GM19467 (cell line): ENCODE data around the gene ATP2C2.
"Not testable (repeated sequence)": the region's sequence is repeated elsewhere in the genome, so short reads cannot be mapped to it uniquely, and the experiment has no call there.

Source experiments
- ATAC-seq: cut with Tn5 transposase; IDR thresholded peaks from one replicate; pipeline ENCODE4 v1.9.1; 2021; ENCODE audit warnings: mild to moderate bottlenecking, moderate library complexity; ENCODE audit not compliant: unreplicated experiment

Gene ATP2C2

DNA sequence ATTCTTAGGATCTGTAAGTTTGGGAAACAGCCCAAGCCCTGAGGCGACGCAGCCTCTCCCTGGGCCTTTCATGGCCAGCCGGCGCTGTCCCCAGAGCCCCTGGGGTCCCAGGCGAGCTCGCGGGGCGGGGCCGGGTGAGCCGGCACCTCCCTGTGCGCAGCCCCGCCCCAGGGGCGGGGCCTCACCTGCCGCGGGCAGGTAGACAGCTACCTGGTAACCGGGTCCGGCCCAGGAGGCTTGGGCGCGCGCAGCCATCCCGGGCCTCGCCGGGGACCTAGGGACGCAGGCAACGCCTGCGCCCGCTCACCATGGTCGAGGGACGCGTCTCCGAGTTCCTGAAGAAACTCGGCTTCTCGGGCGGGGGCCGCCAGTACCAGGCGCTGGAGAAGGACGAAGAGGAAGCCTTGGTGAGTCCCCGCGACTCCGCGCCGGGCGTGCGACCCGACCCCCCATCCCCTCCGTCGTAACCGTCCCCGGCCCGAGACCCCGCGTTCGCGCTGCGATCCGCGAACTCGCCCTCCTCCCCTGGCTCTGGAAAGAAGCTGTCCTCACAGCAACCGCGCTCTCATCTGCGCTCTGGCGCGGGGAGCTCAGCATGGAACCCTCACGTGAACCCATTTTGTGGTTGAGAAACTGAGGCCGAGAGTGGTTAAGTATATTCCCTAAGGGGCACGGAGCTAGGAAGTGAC, at the start of gene ATP2C2:
TSS of gene ATP2C2 (plus strand) at position 231 of the 689 bp plus-strand sequence. CDS start at position 309, 78 bp downstream.
- no peak for ATAC-seq

DNA sequence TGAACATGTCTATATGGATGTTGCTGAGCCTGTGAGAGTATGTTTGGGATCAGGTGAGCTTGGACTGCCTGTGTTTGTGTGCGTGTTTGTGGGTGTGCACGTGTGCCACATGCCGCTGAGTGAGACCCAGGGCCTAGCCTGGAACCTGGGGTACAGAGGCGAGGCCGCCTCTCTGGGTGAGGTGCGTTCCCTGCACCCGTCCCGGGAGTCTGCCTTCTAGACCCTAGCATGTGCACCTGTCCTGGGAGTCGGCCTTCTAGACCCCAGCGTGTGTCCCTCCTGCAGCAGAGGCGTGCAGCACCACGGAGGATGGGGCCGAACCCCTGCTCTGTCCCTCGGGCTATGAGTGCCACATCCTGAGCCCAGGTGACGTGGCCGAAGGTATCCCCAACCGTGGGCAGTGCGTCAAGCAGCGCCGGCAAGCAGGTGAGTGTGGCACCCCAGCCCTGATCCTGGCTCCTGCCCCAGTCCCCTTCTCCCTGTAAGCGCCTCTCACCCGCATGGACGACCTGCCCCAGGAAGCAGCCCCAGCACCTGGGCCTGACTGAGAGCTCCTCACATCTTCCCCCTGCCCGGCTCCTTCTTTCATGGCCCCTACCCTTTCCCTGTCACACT, 49.1 kb upstream of the ATP2C2 start:
- no peak for ATAC-seq

DNA sequence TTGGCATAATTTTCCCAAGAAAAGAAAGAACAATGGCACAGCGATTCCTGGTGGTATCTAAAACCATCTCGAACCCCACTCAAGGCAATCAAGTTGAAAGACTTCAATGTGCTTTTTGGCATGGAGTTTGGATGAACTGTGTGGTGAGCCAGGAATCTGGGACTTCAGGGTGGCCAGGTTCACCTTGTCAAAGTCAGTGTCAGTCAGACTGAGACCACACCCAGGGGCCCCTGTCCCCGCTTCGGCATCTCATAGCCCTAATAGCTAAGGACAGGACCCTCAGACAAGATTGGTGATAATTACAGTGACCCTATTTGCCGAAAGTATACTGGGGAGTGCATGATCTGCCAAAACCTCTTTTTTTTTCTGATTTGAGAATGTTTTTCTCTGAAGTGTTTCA, 47.8 kb upstream of the ATP2C2 start:
- no peak for ATAC-seq

GRCh38 chr16:84321932-84322331, 46.4 kb upstream of the ATP2C2 start:
- no peak for ATAC-seq

GRCh38 chr16:84322749-84323148, 45.6 kb upstream of the ATP2C2 start:
- ATAC-seq: no peak

DNA sequence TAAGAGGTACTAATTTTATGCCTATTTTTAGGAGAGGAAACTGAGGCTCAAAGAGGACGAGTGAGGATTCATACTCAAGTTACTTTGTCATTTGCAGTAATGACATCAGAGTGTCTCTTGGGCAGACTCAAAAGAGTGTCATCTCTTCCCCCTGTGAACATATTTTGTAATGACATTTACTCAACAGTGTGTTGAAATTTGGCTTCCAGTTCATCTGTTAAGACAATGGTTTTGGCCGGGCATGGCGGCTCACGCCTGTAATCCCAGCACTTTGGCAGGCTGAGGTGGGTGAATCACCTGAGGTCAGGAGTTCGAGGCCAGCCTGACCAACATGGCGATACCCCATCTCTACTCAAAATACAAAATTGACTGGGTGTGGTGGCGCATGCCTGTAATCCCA, 44.7 kb upstream of the ATP2C2 start:
- ATAC-seq: no peak

DNA sequence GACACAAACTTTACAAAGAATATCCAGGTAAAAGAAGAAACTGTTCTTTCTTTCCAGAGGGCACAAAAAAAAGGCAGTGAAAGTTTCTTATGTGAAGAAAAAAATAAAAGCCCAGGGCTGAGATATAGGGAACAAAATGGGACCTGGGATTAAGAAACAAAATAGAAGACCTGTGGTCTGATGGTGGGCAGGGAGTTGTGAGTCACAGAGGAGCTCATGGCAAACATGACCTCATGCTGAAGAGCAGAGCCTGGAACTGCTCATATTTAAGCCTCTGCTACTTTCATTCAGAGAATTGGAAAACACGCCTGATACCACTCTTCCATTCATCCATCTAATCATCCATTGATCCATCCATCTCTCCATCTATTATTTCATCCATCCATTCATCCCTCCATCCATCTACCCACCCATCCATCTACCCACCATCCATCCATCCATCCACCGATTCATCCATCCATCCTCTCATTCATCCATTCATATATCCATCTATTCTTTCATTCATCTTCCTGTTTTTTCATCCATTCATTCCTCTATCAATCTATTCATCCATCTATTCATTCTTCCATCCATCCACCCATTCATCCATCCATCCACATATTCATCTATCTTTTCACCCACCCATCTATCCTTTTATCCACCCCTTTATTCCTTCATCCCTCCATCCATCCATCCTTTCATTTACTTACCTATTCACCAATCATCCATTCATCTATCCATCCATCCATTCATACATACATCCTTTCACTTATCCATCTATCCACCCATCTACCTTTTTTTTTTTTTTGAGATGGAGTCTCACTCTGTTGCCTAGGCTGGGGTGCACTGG, 43.7 kb upstream of the ATP2C2 start:
- ATAC-seq: no peak

DNA sequence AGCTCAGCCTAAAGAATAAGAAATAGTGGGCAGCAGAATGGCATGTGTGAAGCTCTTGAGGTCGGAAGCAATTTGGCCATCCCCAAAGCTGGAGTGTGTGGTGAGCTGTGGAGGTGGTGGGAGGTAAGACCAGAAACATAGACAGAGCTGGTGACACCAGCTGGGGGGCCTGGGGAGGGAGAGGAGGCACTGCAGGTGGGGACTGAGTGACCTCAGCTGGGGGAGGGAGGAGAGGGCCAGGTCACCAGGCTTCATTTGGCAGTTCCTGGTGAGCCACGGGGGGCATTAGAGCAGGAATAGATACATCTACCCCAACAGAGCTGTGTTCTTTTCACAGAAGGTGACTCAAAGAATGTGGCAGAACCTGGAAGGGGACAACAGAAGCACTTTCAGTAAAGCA, 41.8 kb upstream of the ATP2C2 start:
- no peak for ATAC-seq

GRCh38 chr16:84327926-84328505, 40.3 kb upstream of the ATP2C2 start:
- ATAC-seq: no peak

DNA sequence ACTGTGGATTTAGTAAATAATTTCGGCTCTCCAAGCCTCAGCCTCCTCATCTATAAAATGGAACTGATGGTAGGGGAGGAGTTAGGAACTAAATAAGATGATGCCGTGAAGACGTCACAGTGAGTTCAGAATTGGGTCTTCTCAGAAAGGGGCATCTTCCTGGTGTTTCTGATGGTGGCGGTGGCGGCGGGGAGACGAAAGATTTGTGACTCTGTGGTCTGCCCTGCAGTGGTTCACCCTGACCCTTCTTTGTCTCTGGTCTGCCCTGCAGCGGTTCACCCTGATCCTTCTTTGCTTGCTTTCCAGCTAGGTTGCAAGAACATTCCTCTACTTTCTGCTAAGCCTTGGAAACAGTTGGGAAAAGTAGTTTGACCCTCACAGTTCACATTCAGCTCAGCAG, 39.3 kb upstream of the ATP2C2 start:
- no peak for ATAC-seq

- ATAC-seq: no peak
Observed at GRCh38 chr16:84329843-84330684, 38.3 kb upstream of the ATP2C2 start.

DNA sequence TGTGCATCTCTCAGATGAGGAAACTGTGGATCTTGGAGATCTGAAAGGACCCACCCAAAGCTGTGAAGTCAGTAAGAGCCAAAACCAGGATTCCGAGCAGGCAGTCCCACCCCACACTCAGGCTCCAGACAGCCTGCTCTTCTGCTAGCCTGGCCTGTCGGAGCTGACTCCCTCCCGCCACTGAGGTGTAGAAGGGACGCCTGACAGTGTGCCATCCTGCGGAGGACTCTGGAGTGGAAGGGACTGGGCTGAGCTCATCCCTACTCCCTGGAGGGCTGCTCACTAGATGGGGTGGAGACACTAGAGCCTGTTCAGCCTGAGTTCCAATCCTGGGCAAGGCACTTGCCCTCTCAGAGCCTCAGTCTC, 37.7 kb upstream of the ATP2C2 start:
- no peak for ATAC-seq

DNA sequence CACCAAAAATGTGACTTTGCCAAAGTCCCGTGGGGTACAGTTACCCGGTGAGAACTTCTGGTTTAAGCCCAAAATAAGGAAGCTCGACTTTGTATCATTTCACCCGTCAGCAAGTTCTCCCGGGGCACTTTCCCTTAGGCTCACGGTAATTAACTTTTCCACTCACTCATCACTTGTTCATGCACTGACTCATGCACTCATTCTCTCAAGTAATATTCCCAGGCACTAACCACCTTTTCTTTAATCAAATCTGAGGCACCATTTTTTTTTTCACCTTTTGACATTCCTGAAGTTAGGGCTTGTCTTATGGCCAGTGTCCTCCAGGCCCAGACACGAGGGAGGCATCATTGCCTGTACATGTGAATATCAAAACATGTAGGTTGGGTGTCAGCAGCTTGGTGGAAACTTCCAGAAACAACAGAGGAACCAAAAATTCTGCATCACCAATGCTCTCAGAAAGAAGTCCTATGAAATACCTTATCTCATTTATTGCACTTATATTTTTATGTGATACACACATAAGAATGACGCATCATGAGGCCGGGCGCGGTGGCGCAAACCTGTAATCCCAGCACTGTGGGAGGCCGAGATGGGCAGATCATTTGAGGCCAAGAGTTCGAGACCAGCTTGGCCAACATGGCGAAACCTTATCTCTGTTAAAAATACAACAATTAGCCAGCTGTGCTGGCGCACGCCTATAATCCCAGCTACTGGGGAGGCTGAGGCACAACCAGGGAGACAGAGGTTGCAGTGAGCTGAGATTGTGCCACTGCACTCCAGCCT, 36.1 kb upstream of the ATP2C2 start:
- ATAC-seq: no peak

DNA sequence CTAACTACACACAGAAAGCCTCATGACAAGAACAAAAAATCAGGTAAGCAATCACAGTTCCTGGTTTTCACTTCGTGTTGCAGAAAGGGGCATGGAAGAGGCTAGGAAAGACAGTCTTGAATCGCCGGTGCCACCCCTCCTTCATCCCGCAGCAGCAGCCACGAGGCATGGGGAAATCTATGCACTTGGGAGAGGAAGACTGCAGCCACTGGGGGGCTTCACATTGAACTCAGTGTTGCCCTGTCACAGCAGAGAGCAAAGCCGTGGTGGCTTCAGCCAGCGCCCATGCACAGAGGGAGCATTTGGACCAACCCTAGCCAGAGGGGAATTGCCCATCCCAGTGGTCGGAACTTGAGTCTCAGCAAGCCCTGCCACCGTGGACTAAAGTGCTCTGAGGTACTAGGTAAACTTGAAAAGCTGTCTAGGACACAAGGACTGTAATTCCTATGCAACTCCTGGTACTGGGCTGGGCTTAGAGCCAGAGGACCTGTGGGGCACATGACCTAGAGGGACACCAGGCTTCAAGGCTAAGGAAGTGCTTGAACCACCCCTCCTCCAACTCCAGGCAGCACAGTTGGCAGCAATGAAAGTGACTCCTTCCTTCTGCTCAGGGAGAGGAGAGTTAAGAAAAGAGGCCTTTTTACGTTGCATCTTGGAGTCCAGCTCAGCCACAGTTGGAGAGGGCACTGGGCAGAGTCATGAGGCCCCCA, 35.2 kb upstream of the ATP2C2 start:
- ATAC-seq: no peak

DNA sequence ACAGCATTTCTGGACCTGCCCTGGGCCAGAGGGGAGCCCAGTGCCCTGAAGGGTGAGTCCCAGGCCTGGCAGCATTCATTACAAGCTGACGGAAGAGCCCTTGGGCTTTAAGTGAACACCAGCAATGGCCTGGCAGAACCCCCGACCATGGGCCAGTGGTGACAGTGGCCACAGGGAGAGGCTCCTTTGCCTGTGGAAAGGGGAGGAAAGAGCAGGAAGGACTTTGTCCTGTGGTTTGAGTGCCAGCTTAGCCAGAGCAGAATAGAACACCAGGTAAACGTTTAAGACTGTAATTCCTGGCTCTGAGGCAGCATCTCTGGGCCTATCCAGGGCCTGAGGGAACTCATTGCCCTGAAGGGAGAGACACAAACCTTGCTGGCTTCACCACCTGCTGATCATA, 34.3 kb upstream of the ATP2C2 start:
- no peak for ATAC-seq

DNA sequence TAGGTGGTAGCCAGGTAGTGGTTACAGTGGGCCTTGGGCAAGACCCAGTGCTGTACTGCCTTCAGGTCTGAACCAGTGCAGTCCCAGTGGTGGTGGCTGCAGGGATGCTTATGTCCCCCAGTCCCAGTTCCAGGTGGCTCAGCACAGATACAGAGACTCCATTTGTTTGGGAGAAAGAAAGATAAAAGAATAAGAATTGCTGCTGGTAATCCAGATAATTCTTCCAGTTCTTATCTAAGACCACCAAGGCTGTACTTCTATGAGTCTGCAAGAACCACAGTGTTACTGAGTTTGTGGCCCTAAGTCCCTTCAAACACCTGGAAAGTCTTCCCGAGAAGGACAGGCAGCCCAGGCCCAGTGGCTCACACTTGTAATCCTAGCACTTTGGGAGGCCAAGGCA, 33.9 kb upstream of the ATP2C2 start:
- no peak for ATAC-seq

DNA sequence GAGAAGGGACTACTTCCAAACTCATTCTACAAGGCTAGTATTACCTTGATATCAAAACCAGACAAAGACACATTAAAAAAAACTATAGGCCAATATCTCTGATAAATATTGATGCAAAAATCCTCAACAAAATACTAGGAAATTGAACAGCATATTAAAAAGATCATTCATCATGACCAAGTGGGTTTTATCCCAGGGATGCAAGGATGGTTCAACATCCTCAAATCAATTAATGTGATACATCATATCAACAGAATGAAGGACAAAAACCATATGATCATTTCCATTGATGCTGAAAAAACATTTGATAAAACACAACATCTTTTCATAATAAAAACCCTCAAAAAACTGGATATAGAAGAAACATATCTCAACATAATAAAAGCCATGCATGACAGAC, 31.1 kb upstream of the ATP2C2 start:
- ATAC-seq: not testable (repeated sequence)

DNA sequence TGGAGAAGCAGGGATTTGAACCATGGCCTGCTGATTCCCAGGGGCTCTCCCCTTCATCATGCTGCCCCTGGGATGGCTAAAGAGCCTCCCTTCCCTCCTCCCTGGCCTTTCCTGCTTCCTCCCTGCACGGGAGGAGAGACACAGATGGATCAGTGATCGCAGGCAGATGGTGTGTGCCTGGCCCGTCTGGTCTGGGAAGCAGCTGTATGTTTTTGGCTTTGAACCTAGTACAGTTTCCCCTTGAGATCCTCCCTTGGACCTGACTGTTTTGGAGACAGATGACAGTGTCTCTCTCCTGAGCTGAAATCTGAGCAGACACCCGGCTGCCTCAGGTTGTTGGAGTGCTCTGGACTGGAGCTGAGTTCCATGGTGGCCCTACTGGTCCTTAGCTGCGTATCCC, 29.0 kb upstream of the ATP2C2 start:
- ATAC-seq: no peak

- no peak for ATAC-seq
Observed at GRCh38 chr16:84339766-84340165, 28.6 kb upstream of the ATP2C2 start.
